Measurements from ENCODE around the gene MAP4K4.

The MAP4K4 gene

DNA sequence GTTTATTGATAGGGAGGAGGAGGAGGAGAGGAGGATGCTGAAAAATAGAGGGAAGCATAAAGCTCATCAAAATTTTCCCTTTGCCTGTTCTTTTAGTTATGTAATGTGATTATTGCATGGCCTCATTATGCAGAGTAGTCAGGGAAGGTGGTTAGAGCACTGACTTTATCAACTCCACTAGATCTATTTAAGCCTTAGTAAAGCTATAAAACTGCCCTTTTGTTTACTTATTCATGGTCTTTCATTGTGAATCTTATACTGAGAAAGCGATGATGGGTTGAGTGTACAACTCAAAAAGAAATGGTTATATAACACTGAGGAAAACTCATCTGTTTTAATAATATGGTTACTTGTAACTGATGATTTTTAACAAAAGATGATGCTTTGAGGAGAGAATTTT is 81.7 kb downstream of the MAP4K4 start:
- no peak for DNase-seq
- no peak overlapping the region for H3K4me3 Mint-ChIP-seq
- H3K27me3 Mint-ChIP-seq = no peaks in the 10 kb centered on the region
- peaks cover 6 to 19% of the 10 kb centered on the region in 2 donors for H3K36me3 Mint-ChIP-seq
- H3K4me1 Mint-ChIP-seq = peaks cover 59 to 93% of the 10 kb centered on the region in 2 donors
- no peak for ATAC-seq (replicated peaks)
- no peaks in the 10 kb centered on the region for H3K9me3 Mint-ChIP-seq
- H3K27ac Mint-ChIP-seq = peak overlapping the region; percentile 59

DNA sequence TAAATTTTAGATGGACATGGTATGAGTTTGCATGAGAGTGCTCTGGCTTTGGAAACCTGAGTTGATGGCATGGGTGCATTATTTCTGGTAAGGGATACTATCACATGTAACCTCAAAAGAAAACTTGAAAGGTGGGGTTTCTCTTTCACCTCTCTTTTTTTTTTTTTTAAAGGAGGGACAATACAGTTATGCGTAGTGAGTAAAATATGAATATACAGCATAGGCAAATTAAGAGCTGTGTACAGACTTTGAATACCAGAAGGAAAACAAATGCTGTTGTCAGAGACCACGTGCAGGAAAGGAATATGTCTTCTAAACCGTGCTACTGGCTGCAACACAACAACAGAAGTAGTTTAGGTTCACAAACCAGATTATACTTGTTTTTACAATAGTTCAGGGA is 82.1 kb downstream of the MAP4K4 start:
- ATAC-seq (replicated peaks) = no peak
- DNase-seq = no peak
- Mint-ChIP-seq H3K36me3 (peaks cover 6 to 20% of the 10 kb centered on the region in 2 donors), H3K27me3 (no peaks in the 10 kb centered on the region), H3K9me3 (no peaks in the 10 kb centered on the region), H3K27ac (peak overlapping the region; percentile 59), H3K4me1 (peaks cover 57 to 89% of the 10 kb centered on the region in 2 donors), H3K4me3 (no peak overlapping the region)

DNA sequence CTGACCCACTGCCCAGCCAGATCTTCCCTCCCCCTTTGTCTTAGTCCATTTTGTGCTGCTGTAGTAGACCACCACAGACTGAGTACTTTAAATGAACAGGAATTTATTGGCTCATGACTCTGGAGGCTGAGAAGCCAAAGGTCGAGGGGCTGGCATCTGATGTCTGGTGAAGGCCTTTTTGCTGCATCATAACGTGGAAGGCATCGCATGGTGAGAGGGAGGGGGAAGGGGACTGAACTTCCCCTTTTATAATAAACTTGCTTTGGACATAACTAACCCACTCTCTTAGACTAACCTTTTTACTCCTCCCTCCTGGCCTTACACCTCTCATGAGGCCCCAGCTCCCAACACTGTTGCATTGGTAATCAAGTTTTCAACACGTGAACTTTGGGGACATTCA is 83.8 kb downstream of the MAP4K4 start:
- DNase-seq = peak; percentile 38
- Mint-ChIP-seq H3K4me1 (peaks cover 59 to 88% of the 10 kb centered on the region in 2 donors), H3K27ac (peak overlapping the region; percentile 96), H3K9me3 (no peaks in the 10 kb centered on the region), H3K4me3 (peak overlapping the region; percentile 67 to 73), H3K36me3 (peaks cover 10 to 24% of the 10 kb centered on the region in 2 donors), H3K27me3 (no peaks in the 10 kb centered on the region)
- peak; percentile 88 to 90 for ATAC-seq (replicated peaks)

DNA sequence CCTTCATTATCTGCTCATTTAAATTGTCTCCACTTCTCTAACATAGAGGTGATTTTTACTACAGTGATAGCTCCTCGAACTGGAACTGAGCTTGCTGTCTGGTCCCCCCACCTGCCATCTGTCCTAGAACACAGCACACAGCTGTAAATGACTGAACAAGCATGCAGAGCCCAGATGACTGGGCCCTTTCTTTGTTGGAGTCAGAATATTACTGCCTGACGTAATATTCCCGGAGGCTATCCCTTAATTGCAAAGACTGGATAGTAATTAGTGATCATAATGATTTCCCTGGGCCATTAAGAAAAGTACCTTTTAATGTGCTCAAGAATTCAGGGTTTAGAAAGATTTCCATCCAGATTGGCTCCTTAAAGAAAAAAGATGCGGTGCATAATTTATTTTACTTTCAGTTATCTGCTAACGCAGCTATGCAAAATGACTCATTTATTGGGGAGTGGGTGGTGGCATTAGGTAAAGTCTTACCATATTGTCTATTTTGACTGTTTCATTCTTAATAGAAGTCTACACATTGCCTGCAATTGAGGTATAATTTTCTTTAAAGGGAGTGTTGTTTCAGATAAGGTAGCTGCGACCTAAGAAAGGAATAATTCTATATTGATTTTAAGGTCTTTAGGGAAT is 84.4 kb downstream of the MAP4K4 start:
- DNase-seq (no peak), ATAC-seq (replicated peaks) (peak; percentile 72 to 73)
- Mint-ChIP-seq H3K36me3 (peaks cover 10 to 24% of the 10 kb centered on the region in 2 donors), H3K27me3 (no peaks in the 10 kb centered on the region), H3K9me3 (no peaks in the 10 kb centered on the region), H3K4me1 (peaks cover 59 to 92% of the 10 kb centered on the region in 2 donors), H3K4me3 (peak overlapping the region; percentile 41 to 73), H3K27ac (peak overlapping the region; percentile 96)

DNA sequence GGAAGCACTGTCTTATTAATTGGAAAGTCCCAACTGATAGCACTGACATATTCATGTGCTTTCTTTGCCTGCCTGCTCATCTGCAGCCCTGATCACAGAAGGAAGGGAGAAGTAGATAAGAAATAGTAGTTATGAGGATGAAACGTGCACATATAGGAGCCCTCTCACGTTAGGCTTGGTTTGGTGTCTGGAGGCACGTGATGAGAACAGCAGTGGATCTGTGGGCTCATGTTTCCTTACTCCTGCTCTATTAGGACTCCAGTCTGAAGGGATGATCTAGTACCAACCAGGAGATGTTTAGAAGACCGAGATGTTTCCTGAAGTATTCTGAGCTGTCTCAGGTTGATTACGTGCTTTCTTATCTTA is 84.9 kb downstream of the MAP4K4 start:
- peaks cover 10 to 24% of the 10 kb centered on the region in 2 donors for H3K36me3 Mint-ChIP-seq
- peak overlapping the region; percentile 96 for H3K27ac Mint-ChIP-seq
- H3K4me3 Mint-ChIP-seq = peak overlapping the region in 1 of 2 donors; percentile 34
- peak; percentile 46 to 50 for ATAC-seq (replicated peaks)
- H3K27me3 Mint-ChIP-seq = no peaks in the 10 kb centered on the region
- DNase-seq = no peak
- peaks cover 59 to 92% of the 10 kb centered on the region in 2 donors for H3K4me1 Mint-ChIP-seq
- no peaks in the 10 kb centered on the region for H3K9me3 Mint-ChIP-seq

DNA sequence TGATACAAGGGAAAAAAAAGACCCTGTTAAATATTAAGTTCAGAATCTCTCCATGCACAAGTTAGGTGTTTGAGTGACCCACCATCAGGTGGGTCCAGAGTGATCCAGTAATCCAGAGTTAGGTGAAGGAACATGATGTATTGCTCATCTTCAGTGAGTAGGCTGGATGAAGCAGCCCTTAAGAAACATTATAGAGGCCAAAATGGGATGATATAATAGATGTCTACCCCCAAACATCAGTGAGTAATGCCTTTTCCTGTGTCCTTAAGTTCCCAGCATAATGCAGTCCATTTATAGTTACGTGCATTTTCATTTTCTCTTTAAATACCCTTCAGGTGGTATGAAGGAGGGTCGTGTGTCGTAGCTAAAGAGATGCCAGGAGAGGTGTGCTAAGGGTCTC is 89.6 kb downstream of the MAP4K4 start:
- Mint-ChIP-seq H3K36me3 (peaks cover 22 to 39% of the 10 kb centered on the region in 2 donors), H3K4me3 (no peak overlapping the region), H3K9me3 (no peaks in the 10 kb centered on the region), H3K27ac (peak overlapping the region; percentile 20), H3K27me3 (no peaks in the 10 kb centered on the region), H3K4me1 (peaks cover 53 to 89% of the 10 kb centered on the region in 2 donors)
- no peak for DNase-seq
- ATAC-seq (replicated peaks) = no peak

DNA sequence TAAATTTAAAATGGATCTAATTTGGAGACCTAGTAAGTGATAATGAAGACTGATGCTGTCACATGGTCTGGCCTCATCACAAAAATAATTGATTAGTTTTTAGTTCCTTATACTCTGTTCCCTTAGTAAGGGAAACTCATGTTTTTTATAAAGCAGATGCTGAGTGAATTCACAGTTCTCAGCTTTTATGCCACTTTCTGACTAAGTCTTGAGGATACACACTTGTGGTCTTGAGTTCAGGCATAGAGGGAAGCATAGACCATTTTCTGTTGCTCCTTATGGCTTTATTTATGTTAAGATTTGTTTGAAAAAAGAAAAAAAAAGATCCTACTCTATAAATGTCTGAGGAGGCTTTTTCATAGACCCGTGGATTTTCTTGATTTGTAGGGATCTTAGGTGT is 91.1 kb downstream of the MAP4K4 start:
- Mint-ChIP-seq H3K27me3 (no peaks in the 10 kb centered on the region), H3K4me3 (no peak overlapping the region), H3K4me1 (peaks cover 50 to 90% of the 10 kb centered on the region in 2 donors), H3K27ac (peak overlapping the region; percentile 81), H3K36me3 (peaks cover 23 to 43% of the 10 kb centered on the region in 2 donors), H3K9me3 (no peaks in the 10 kb centered on the region)
- DNase-seq = no peak
- ATAC-seq (replicated peaks) = peak; percentile 45 to 57

DNA sequence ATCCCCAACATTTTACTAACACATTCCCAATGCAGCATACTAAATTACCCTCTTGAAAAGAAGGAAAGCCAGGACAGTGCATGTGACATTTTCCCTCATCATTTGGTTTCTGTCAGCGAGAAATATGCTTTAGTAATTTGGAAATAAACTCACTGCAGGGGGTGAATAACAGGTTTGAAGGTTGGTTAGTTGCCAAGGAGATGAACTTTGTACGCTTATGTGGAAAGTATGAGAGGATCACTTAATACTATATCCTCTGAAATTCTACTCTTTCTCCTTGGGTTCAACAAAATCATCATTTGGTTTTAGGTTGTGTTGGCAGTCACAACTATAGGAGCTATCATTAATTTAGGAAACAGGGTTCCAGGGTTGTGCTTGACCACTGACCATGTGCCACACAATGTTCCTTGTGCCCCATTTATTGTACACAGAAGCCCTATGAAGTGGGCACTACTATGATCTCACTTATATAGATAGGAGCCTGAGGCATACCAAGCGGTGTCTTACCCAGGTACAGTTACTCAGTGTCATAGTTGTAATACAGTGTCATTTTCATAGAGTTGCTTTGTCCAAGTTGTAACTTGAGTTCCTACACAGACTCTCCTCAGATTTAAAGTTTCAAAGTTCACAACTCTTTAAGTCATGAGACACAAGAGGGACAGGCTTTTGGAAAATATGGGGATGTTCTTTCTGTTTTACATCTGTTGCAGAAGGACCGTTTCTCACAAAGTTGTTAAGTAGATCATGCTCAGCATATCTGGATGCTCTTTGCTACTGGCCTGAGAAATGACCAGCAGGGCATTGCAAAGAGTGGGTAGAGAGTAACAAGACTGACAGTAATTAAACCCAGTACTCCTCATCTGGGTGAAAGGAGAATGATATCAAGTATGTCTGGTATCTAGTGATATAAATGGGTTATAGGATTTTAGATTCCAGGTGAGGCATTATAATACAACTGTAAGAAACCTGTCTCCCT is 91.8 kb downstream of the MAP4K4 start:
- Mint-ChIP-seq H3K27me3 (no peaks in the 10 kb centered on the region), H3K4me1 (peaks cover 48 to 89% of the 10 kb centered on the region in 2 donors), H3K9me3 (no peaks in the 10 kb centered on the region), H3K27ac (peak overlapping the region; percentile 81), H3K4me3 (no peak overlapping the region), H3K36me3 (peaks cover 19 to 41% of the 10 kb centered on the region in 2 donors)
- no peak for DNase-seq
- peak; percentile 49 to 50 for ATAC-seq (replicated peaks)

DNA sequence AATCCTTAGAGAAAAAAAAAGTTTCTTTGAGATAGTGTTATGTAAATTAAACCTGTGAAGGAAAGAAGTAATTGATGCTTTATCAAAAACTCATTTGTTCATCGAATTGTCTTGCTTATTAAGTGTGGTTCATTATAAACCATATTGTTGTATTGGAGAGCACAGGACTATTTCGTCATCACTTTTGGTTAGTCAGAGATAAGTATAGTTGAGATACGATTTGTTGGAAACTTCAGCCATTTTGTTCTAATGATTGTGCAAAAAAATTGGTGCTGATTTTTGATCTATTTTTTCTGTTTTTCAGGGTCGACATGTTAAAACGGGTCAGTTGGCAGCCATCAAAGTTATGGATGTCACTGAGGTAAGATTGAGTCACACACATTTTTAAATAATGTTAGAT is 92.9 kb downstream of the MAP4K4 start:
- Mint-ChIP-seq H3K27ac (no peak overlapping the region), H3K4me1 (peaks cover 46 to 88% of the 10 kb centered on the region in 2 donors), H3K36me3 (peaks cover 23 to 45% of the 10 kb centered on the region in 2 donors), H3K4me3 (no peak overlapping the region), H3K27me3 (no peaks in the 10 kb centered on the region), H3K9me3 (no peaks in the 10 kb centered on the region)
- DNase-seq (no peak), ATAC-seq (replicated peaks) (no peak)

DNA sequence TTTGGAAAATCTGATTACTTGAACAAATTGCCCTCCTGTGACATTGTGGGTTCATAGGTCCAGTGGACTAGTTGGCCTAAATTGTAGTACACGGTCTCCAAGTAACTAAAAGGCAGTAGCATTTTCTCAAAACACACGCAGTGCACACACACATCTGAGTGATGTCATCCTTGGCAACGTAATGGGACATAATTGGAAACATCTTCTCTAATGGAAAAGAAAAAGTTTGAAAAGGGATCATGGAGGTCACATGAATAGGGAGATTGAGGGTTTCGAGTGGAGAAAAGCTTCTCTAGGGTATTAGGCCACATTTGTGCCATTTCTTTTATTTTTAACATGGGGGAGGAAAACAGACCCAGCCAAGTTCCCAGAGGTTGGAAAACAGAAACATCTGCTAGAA is 93.3 kb downstream of the MAP4K4 start:
- DNase-seq (no peak), ATAC-seq (replicated peaks) (no peak)
- Mint-ChIP-seq H3K9me3 (no peaks in the 10 kb centered on the region), H3K27me3 (no peaks in the 10 kb centered on the region), H3K36me3 (peaks cover 24 to 45% of the 10 kb centered on the region in 2 donors), H3K4me3 (no peak overlapping the region), H3K27ac (no peak overlapping the region), H3K4me1 (peaks cover 47 to 87% of the 10 kb centered on the region in 2 donors)

DNA sequence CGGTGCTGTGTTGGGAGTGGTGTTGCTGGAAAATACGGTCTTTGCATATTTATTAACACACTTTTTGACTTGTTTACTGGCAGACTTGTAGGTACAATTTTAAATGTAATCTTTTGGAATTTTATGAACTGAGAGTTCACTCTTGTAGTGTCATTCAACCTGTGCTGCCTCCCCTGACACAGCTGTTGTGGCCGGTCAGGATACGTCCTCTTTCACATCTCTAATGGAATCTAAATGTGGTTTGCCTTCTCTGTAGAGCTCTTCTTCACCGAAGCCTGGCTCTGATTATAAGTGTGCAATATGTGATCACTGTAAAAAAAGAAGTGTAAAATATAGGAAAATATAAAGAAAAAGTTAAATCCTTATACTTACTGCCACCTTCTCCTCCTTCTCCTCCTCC is 94.7 kb downstream of the MAP4K4 start:
- H3K27ac Mint-ChIP-seq = peak overlapping the region; percentile 20
- peak; percentile 58 to 81 for ATAC-seq (replicated peaks)
- peaks cover 55 to 89% of the 10 kb centered on the region in 2 donors for H3K4me1 Mint-ChIP-seq
- no peak for DNase-seq
- H3K4me3 Mint-ChIP-seq = no peak overlapping the region
- H3K27me3 Mint-ChIP-seq = no peaks in the 10 kb centered on the region
- peaks cover 24 to 49% of the 10 kb centered on the region in 2 donors for H3K36me3 Mint-ChIP-seq
- no peaks in the 10 kb centered on the region for H3K9me3 Mint-ChIP-seq

DNA sequence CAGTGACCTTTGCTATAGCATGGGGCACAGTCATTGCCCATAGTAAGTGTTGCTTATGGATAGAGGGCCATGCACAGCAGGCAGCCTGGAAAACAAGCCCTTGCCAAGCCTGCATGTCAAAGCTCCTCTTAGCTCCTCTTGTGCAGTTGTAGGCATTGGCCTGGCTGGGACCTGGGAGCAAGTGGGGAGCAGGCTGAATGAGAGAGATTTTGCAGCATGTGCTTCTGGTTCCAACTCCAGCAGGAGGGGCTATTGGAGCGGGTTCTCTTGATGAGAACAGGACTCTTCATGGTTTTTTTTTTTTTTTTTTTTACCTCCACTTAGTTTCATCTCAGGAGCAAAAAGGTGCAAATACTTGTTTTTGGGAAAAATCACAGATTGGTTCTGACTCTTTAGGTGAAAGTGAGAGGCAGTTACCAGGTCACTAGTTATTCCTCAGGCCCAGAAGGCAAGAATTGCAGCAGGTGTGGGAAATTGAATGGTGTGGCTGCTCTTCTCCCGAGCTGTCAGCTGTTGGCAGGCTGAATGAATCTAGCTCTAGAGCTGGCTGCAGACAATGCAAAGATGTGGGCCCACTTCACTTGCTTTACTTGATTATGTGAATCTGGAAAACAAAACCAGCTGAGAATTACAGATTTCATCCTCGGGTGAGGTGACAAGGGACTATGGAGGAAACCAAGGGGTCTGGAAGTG is 95.9 kb downstream of the MAP4K4 start:
- H3K27ac Mint-ChIP-seq = peak overlapping the region; percentile 69
- no peaks in the 10 kb centered on the region for H3K9me3 Mint-ChIP-seq
- H3K4me1 Mint-ChIP-seq = peaks cover 51 to 84% of the 10 kb centered on the region in 2 donors
- DNase-seq = no peak
- no peak for ATAC-seq (replicated peaks)
- no peak overlapping the region for H3K4me3 Mint-ChIP-seq
- H3K36me3 Mint-ChIP-seq = peaks cover 24 to 49% of the 10 kb centered on the region in 2 donors
- no peaks in the 10 kb centered on the region for H3K27me3 Mint-ChIP-seq

DNA sequence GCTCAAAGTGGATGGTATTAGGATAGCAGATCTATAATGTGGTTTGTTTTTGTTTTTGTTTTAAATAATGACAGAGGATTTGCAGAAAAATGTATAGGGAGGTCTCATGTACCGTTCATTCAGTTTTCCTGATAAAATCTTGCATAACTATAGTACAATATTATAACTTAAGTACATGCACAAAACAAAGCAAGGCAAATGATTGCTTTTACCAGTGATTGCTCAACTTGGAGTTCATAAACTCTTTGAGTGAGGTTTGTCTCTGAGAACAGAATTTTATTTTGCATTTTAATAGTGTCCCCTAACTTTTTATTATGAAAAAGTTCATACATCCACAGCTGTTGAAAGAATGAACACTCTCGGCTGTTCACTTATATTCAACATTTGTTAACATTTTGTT is 96.6 kb downstream of the MAP4K4 start:
- Mint-ChIP-seq H3K9me3 (no peaks in the 10 kb centered on the region), H3K4me1 (peaks cover 44 to 81% of the 10 kb centered on the region in 2 donors), H3K36me3 (peaks cover 24 to 49% of the 10 kb centered on the region in 2 donors), H3K4me3 (no peak overlapping the region), H3K27ac (no peak overlapping the region), H3K27me3 (no peaks in the 10 kb centered on the region)
- ATAC-seq (replicated peaks) = no peak
- no peak for DNase-seq

DNA sequence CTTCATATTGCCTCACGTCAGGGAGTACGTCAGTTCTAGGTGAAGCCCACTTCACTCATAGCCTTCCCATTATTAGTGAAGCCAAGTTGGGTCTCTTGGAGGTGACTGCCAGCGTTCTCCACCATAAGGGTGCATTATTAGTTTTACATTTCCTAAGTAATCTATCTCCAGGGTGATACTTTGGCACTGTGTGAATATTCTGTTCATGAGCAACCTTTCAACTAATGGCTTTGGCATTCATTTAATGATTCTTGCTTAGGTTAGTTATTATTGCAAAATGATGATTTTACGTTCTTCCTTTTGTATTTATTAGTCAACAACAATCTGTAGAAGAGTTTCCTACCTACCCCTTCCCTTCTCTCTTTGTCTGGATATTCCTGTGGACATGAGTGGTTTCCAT is 97.5 kb downstream of the MAP4K4 start:
- Mint-ChIP-seq H3K27ac (peak overlapping the region; percentile 25), H3K4me3 (no peak overlapping the region), H3K9me3 (no peaks in the 10 kb centered on the region), H3K36me3 (peaks cover 26 to 44% of the 10 kb centered on the region in 2 donors), H3K4me1 (peaks cover 45 to 81% of the 10 kb centered on the region in 2 donors), H3K27me3 (no peaks in the 10 kb centered on the region)
- ATAC-seq (replicated peaks) (no peak), DNase-seq (no peak)
